Measurements from ENCODE around the gene FGF12.

GRCh38 chr3:192700885-192701284, 26.5 kb downstream of the FGF12 start:
- TF ChIP-seq YY1 (IDR thresholded peaks at IDR 0.05; ENCODE audit: insufficient read depth, insufficient read length), result no peak
- TF ChIP-seq SUZ12 (IDR thresholded peaks at IDR 0.05; ENCODE audit: extremely low read depth, insufficient read depth, insufficient read length), result no peak
